NOMO-1 (cell line): ENCODE results near the gene SLC43A1.

Experiments
- DNase-seq, 2 experiments: peaks; one replicate each; lab custom pipeline; 2025; ENCODE audit not compliant: unreplicated experiment in 2 of 2; lab: John Stamatoyannopoulos, UW

SLC43A1 gene

DNA sequence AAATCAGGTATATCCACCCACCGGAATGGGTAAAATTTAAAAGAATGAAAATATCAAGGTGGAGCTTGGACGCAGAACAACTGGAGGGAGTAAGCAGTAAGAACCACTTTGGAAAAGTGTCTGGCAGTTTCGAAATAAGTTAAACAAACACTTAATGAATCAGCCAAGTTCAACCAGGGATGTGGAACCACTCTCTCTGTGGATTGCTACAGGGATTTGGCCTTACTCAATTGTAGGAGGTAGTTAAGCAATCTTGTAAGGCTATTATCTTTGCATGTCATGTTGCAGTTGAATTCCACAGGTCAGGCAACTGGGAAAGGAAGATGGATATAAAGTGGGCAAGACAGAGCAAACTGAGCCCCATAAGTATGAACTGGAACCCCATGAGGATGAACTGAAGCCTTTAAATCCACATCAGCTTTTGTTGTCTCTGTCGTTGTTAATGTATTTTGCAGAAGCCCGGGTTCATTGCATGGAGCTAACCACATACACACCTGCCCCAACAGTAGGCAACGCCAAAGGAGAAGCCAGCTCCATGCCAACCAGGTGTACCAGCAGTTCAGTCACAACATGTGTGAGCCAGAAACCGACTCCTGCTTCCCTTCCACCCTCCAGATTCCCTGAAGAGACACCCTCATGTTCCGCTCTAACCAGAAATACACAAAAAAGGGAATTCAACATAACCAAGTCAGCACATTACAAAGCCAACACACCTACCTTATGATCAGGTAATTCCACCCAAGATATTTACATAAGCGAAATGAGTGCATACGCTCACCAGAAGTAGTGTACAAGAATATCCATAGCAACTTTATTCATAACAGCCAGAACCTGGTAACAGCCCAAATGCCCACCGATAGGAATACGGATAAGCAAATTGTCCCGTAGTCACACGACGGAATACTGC is 80.6 kb downstream of the SLC43A1 start:
- peak; percentile 63 to 84 for DNase-seq
